RWPE1 (cell line): Measurements from ENCODE around the gene PRSS21.
A peak's percentile ranks its signal among the peaks of the same experiment; 100 is the strongest.

ENCODE experiments used
- CTCF ChIA-PET: fragments of 350-600 bp; sonication (Branson Sonifier 250); formaldehyde crosslinking; extraction: SDS; loops from one replicate; lab custom pipeline; 2021; lab: Yijun Ruan, JAX
- POLR2A ChIA-PET: fragments of 400-600 bp; formaldehyde crosslinking; extraction: SDS; loops from one replicate; lab custom pipeline; 2020; ENCODE audit warnings: antibody characterized with exemption; ENCODE audit not compliant: low non-redundant PET; lab: Yijun Ruan, JAX
- DNase-seq: peaks from one replicate; pipeline ENCODE4 v3.0.0; 2012; ENCODE audit warnings: low spot score
- H3K27ac ChIP-seq: fragments of 450-650 bp; 2 replicates; pipeline ENCODE4 v1.5.1; 2017
- TF ChIP-seq, protein P1 (sequence below): fragments of 450-650 bp; conservative IDR thresholded peaks from 2 replicates; pipeline ENCODE4 v1.5.1; 2017; ENCODE audit warnings: low read depth, mild to moderate bottlenecking

The PRSS21 gene

DNA sequence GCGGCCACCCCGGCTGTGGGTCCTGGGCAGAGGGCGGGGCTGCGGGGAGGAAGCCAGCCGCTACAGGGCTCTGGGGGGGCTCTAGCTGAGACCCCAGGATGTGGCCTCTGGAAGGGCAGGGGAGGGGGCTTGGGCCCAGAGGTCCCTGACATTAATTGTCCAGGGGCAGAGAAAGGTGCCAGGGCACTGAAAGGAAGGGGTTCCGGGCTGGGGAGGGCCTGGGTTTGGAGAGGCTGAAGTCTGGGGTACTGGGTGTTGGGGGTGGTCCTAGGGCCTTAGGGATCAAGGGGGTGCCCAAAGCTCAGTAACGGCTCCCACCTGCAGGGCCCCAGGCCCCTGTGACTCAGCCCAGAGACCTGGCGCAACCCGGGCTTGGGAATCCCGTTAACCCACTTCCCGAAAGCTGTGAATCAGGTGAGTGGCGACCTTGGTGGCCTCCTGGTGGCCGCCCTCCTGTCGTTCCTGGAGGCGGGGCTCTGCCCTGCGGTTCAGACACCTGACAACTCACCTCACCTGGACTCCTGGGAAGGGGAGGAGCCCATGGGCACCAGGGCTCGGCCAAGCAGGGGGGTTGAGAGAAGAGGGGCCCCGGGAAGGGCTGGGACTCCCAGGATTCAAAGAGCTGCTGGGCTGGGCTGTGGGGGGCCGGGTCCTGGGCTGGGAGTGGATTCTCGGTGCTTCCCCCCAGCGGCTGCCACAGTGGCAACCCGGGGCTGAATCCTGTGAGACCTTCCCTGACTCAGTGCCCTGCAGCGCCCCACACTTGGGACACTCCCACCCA is 41.4 kb downstream of the PRSS21 start:
- DNase-seq = peak; percentile 48
- TF ChIP-seq, protein P1, sequence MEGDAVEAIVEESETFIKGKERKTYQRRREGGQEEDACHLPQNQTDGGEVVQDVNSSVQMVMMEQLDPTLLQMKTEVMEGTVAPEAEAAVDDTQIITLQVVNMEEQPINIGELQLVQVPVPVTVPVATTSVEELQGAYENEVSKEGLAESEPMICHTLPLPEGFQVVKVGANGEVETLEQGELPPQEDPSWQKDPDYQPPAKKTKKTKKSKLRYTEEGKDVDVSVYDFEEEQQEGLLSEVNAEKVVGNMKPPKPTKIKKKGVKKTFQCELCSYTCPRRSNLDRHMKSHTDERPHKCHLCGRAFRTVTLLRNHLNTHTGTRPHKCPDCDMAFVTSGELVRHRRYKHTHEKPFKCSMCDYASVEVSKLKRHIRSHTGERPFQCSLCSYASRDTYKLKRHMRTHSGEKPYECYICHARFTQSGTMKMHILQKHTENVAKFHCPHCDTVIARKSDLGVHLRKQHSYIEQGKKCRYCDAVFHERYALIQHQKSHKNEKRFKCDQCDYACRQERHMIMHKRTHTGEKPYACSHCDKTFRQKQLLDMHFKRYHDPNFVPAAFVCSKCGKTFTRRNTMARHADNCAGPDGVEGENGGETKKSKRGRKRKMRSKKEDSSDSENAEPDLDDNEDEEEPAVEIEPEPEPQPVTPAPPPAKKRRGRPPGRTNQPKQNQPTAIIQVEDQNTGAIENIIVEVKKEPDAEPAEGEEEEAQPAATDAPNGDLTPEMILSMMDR = no peak
- ChIA-PET CTCF (interaction anchor here (0.7 to 1.5 kb wide), 5 partner anchors 9 to 1176 kb away, joined by 3 to 4 read pairs (median 3); partner anchors contain the start of gene ZG16B), POLR2A (interaction anchor here (1.0 to 1.2 kb wide), 2 partner anchors 20 to 81 kb away, joined by 3 to 4 read pairs; no protein-coding TSS in a partner anchor)
- no peak overlapping the region for H3K27ac ChIP-seq

DNA sequence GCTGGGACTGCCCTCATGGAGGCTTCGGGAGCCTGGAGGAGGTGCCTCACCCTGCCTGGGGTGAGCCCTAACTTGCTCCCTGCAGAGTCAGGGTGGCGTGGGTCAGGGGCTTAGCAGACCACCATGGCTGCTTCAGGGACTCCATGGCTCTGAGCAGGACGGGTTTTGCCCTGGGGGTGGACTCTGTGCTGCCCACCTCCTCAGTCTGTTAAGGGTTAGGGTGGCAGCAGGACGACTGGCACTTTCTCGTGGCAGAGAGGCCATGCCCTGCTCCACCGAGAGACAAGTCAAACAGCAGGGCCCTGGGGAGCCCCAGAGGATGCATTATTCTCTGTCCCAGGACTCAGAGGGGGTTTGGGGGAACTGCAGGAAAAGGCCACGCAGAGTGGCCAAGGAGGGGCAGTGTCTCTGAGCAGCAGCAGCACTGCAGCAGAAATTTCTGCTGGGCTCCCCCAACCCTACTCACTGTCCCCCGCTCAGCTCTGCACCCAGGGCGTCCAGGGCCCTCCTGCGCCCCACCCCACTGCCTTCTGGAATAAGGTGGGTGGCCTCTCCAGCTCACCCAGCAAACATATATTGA is 42.7 kb downstream of the PRSS21 start:
- TF ChIP-seq, protein P1 = no peak
- CTCF ChIA-PET = interaction anchor here (0.7 kb wide), 1 partner anchor 931 kb away, joined by 4 read pairs; no protein-coding TSS in a partner anchor
- DNase-seq = no peak

DNA sequence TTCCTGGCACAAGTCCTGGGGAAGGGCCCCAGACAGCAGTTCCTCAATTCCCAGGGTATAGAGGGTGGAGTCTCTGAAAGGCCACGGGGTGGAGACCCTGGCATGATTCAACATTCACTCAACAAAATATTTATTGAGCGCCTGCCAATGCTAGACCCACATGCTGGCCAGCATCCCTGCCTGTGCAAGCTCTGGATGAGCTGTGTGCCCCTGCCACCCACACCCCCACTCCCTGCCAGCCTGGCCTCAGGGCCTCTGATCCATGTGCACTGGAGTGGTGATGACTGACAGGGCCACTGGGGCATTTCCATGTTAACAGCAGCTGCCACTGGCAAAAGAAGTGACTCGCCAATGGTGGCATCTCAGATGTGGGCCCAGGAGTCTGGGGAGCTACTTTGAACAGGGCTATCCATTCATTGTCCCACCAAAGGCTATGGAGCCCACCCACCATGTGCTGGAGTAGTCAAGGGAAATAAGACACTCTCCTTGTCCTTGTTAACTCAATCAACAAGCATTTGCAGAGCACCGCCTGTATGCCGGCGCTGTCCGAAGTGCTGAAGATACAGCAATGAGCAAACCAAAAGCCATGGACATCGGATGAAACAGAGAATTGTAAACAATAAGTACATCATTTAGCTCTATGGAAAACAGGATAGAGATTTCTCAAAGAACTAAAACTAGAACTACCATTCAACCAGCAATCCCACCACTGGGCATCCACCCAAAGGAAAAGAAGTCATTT is 44.0 kb downstream of the PRSS21 start:
- H3K27ac ChIP-seq = no peak overlapping the region
- TF ChIP-seq, protein P1 = no peak
- DNase-seq = peak; percentile 26
- CTCF ChIA-PET = interaction anchor here (0.7 kb wide), 1 partner anchor 38 kb away, joined by 3 read pairs; no protein-coding TSS in a partner anchor
- POLR2A ChIA-PET = no interaction called here

More for the DNA sequence above, 42.7 kb downstream of the PRSS21 start:
- POLR2A ChIA-PET = no interaction called here
- H3K27ac ChIP-seq = no peak overlapping the region

DNA sequence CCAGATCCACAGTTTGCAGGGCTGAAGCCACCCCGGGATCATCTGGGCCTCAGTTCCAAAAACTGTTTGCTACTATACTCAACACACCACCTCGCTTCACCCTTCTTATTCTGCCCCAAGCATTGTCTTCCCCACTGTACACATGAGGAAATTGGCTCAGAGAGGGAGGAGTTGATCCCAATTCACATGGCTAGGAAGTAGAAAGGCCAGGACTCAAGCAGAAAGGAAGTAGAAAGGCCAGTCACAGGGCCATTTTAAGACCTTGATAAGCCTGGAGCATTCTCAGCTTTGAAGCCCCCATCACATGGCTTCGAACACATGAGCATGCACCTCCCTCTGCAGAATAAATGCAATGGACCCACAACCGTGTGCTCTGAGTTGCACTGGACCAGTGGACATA is 48.6 kb downstream of the PRSS21 start:
- ChIA-PET CTCF (no interaction called here), POLR2A (no interaction called here)
- TF ChIP-seq, protein P1 = no peak
- no peak for DNase-seq
- H3K27ac ChIP-seq = no peak overlapping the region

DNA sequence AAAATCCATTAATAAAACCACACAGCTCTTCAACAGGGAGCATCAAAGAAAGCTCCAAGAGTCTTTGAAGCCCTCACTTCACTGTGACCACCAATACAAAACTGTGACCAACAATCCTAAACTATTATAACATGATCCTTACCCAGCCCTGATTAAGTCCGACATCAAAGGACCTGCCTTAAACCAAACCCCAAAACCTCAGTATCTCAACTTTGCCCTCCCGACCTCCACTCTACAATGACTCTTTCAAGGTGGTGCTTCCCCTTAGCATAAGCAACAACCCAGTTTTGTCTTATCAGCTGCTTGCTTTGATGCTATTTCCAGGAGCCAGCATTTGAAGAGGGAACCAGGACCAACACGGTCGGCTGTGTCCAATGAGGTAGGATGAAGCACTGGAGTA is 49.4 kb downstream of the PRSS21 start:
- TF ChIP-seq, protein P1 = no peak
- ChIA-PET POLR2A (no interaction called here), CTCF (no interaction called here)
- no peak overlapping the region for H3K27ac ChIP-seq
- no peak for DNase-seq

DNA sequence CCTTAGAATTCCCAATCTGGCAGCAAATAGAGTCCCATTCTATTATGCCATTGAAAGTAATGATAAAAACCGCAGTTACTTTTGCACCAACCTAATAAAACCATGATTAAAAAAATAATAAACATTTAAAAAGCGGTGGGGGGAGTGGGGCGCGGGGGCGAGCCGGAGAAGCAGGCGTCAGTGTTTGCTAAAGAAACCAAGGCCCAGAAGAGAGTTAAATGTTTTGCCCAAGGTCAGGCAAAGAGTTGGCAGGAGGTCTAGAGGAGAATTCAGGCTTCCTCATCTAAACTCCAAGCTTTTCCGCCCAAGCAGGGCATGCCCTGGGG is 50.6 kb downstream of the PRSS21 start:
- DNase-seq = no peak
- peak overlapping the region; percentile 96 for H3K27ac ChIP-seq
- ChIA-PET CTCF (interaction anchor here (0.7 to 1.7 kb wide), 11 partner anchors 9 to 128 kb away, joined by 3 to 19 read pairs (median 4); partner anchors contain the start of genes PRSS22 and ZG16B), POLR2A (interaction anchor here (0.6 kb wide), 1 partner anchor 126 kb away, joined by 8 read pairs; no protein-coding TSS in a partner anchor)
- TF ChIP-seq, protein P1 = no peak
